Measurements from ENCODE around the gene TIGD2. TPM values are rescaled to one million over a fixed set of nuclear protein-coding genes. Genes with fewer than 3 reads are reported as not detected.

The TIGD2 gene
- total RNA-seq, 1 donor from 2014 or later = 7.6 TPM

GRCh38 chr4:89110541-89110985, 770 bp upstream of the TIGD2 start:
- TF ChIP-seq CTCF (IDR thresholded peaks at IDR 0.05; ENCODE audit: insufficient read depth, low read length, poor library complexity, severe bottlenecking) = no peak
- peaks cover 10% of the 10 kb centered on the region for H3K27me3 ChIP-seq (ENCODE audit: control insufficient read depth, insufficient read depth, low read length)
- peak overlapping the region; percentile 61 for H3K4me3 ChIP-seq (ENCODE audit: low read depth, low read length)
- no peaks in the 10 kb centered on the region for H3K36me3 ChIP-seq (ENCODE audit: control insufficient read depth, insufficient read depth, low read length)
- DNase-seq (ENCODE audit: low read depth) = no peak

DNA sequence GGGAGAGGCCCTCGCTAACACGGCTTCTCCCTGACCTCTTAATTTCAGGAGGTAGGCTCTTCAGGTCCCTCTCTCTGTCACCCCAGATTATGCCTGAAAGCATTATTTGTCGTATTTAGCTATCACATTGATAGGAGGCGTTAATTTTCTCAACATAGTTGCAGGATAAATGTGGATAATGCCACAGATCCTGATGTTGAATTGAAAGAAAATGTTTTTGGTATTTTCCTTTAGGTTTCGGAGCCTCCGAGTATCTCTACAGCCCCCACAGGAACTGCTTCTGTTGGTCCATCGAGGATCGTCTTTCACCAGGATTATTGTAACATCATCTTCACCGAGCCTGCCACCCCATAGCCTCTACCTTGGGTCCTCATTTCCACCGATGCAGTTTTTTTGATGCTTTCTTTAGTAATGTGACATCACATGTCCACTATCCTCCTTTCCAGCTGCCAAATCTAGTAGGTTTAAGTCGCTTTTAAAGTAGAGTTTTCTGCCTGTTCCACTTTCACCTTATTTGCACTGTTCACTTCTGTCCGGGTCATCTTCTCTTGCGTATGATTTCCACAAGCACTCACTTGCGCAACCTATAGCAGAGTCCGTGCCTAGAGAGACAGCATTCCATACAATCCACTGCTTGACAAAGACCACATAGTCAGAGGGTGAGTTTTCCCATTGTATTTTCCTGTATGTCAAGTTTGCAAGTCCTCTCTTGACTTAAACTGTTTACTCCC, 665 bp downstream of the TIGD2 start:
- TF ChIP-seq CTCF (IDR thresholded peaks at IDR 0.05; ENCODE audit: insufficient read depth, low read length, poor library complexity, severe bottlenecking) = no peak
- peak; percentile 54 for DNase-seq (ENCODE audit: low read depth)
- Histone ChIP-seq H3K4me3 (ENCODE audit: low read depth, low read length) (peak overlapping the region; percentile 61), H3K36me3 (ENCODE audit: control insufficient read depth, insufficient read depth, low read length) (no peaks in the 10 kb centered on the region), H3K27me3 (ENCODE audit: control insufficient read depth, insufficient read depth, low read length) (peaks cover 10% of the 10 kb centered on the region)

DNA sequence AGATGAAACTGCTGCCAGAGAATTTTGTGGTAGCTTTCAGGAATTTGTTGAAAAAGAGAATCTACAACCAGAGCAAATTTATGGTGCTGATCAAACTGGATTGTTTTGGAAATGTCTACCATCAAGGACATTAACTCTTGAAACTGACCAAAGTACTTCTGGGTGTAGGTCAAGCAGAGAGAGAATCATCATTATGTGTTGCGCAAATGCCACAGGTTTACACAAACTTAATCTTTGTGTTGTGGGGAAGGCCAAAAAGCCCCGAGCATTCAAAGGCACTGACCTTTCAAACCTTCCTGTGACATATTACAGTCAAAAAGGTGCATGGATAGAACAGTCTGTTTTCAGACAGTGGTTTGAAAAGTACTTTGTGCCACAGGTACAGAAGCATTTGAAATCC, 2.1 kb downstream of the TIGD2 start:
- peaks cover 10% of the 10 kb centered on the region for H3K27me3 ChIP-seq (ENCODE audit: control insufficient read depth, insufficient read depth, low read length)
- no peak for DNase-seq (ENCODE audit: low read depth)
- no peaks in the 10 kb centered on the region for H3K36me3 ChIP-seq (ENCODE audit: control insufficient read depth, insufficient read depth, low read length)
- TF ChIP-seq CTCF (IDR thresholded peaks at IDR 0.05; ENCODE audit: insufficient read depth, low read length, poor library complexity, severe bottlenecking) = no peak
- no peak overlapping the region for H3K4me3 ChIP-seq (ENCODE audit: low read depth, low read length)

DNA sequence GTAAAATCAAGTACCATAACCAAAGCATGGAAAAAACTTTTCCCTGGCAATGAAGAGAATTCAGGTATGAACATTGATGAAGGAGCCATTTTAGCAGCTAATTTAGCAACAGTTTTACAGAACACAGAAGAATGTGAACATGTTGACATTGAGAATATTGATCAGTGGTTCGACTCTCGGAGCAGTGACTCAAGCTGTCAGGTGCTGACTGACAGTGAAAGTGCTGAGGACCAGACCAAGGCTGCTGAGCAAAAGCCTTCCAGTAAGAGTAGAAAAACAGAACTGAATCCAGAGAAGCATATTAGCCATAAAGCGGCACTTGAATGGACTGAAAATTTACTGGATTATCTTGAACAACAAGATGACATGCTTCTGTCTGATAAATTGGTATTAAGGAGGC, 2.8 kb downstream of the TIGD2 start:
- no peaks in the 10 kb centered on the region for H3K36me3 ChIP-seq (ENCODE audit: control insufficient read depth, insufficient read depth, low read length)

DNA sequence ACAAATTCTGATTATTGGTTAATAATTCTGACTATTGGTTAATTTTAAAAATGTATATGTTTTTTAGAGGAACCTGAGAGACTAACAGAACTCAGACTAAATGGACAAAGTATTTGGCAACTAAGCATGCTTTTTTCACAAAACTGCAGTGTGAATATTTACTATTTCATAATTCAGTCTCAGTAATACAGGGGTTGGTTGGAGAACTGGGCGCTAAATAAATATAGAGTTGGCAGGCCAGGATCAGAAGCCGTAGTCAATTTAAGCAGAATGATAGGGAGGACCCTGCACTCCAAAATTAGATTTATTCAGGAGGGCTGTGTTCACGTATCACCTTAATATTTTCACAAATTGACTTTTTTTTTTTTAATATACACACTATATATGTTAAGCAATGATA, 5.8 kb downstream of the TIGD2 start:
- TF ChIP-seq CTCF (IDR thresholded peaks at IDR 0.05; ENCODE audit: insufficient read depth, low read length, poor library complexity, severe bottlenecking) = no peak
- Histone ChIP-seq H3K4me3 (ENCODE audit: low read depth, low read length) (no peak overlapping the region), H3K27me3 (ENCODE audit: control insufficient read depth, insufficient read depth, low read length) (no peaks in the 10 kb centered on the region)

More for the DNA sequence above, 2.8 kb downstream of the TIGD2 start:
- H3K27me3 ChIP-seq (ENCODE audit: control insufficient read depth, insufficient read depth, low read length) = peaks cover 10% of the 10 kb centered on the region
- no peak for TF ChIP-seq CTCF (IDR thresholded peaks at IDR 0.05; ENCODE audit: insufficient read depth, low read length, poor library complexity, severe bottlenecking)
- H3K4me3 ChIP-seq (ENCODE audit: low read depth, low read length) = no peak overlapping the region
- no peak for DNase-seq (ENCODE audit: low read depth)

GRCh38 chr4:89119166-89119565, 7.8 kb downstream of the TIGD2 start:
- no peak for DNase-seq (ENCODE audit: low read depth)

More for the DNA sequence above, 5.8 kb downstream of the TIGD2 start:
- no peak for DNase-seq (ENCODE audit: low read depth)
- H3K36me3 ChIP-seq (ENCODE audit: control insufficient read depth, insufficient read depth, low read length) = no peaks in the 10 kb centered on the region

More at GRCh38 chr4:89119166-89119565, 7.8 kb downstream of the TIGD2 start:
- Histone ChIP-seq H3K36me3 (ENCODE audit: control insufficient read depth, insufficient read depth, low read length) (no peaks in the 10 kb centered on the region), H3K27me3 (ENCODE audit: control insufficient read depth, insufficient read depth, low read length) (no peaks in the 10 kb centered on the region), H3K4me3 (ENCODE audit: low read depth, low read length) (no peak overlapping the region)
- no peak for TF ChIP-seq CTCF (IDR thresholded peaks at IDR 0.05; ENCODE audit: insufficient read depth, low read length, poor library complexity, severe bottlenecking)
